ENCODE measurements around the gene FILIP1L. TPM values are rescaled to one million over a fixed set of nuclear protein-coding genes. Genes with fewer than 3 reads are reported as not detected.

FILIP1L gene
- total and polyA plus RNA-seq, 8 donors: 10.6 to 98.4 (median 57.0) TPM

GRCh38 chr3:100131241-100131640 is 16.9 kb upstream of the FILIP1L start:
- Histone ChIP-seq H3K4me3 (no peak overlapping the region), H3K36me3 (no peaks in the 10 kb centered on the region), H3K4me1 (no peaks in the 10 kb centered on the region), H3K27me3 (no peaks in the 10 kb centered on the region), H3K9me3 (no peaks in the 10 kb centered on the region), H3K27ac (no peak overlapping the region)
- no peak for DNase-seq
- 83 to 97% (median 88%) methylated on average over 6 of the region's 6 CpGs for WGBS, 5 donors
- intact Hi-C loops (cut with DNase I; ENCODE audit: low total_unique reads): no loop called here
- TF ChIP-seq POLR2AphosphoS5 (IDR thresholded peaks at IDR 0.05): no peak
- no peak for TF ChIP-seq EP300 (IDR thresholded peaks at IDR 0.05)
- no peak for TF ChIP-seq CTCF (IDR thresholded peaks at IDR 0.05)
- no peak for TF ChIP-seq POLR2A (IDR thresholded peaks at IDR 0.05)

- no peak for DNase-seq
- 88 to 100% (median 89%) methylated on average over 1 of the region's 1 CpG for WGBS, 5 donors
- Histone ChIP-seq H3K4me1 (no peaks in the 10 kb centered on the region), H3K9me3 (no peaks in the 10 kb centered on the region), H3K27ac (no peak overlapping the region), H3K27me3 (no peaks in the 10 kb centered on the region), H3K4me3 (no peak overlapping the region), H3K36me3 (no peaks in the 10 kb centered on the region)
- intact Hi-C loops (cut with DNase I; ENCODE audit: low total_unique reads): no loop called here
- TF ChIP-seq EP300 (IDR thresholded peaks at IDR 0.05) (no peak), CTCF (IDR thresholded peaks at IDR 0.05) (no peak), POLR2AphosphoS5 (IDR thresholded peaks at IDR 0.05) (no peak), POLR2A (IDR thresholded peaks at IDR 0.05) (no peak)
Measured at GRCh38 chr3:100129941-100130340, 15.6 kb upstream of the FILIP1L start.

- H3K9me3 ChIP-seq: no peaks in the 10 kb centered on the region
- no peaks in the 10 kb centered on the region for H3K36me3 ChIP-seq
- no peak overlapping the region for H3K27ac ChIP-seq
- intact Hi-C loops (cut with DNase I; ENCODE audit: low total_unique reads): no loop called here
- WGBS, 5 donors: 85 to 94% (median 90%) methylated on average over 5 of the region's 5 CpGs
- H3K4me3 ChIP-seq: no peak overlapping the region
- no peak for DNase-seq
- TF ChIP-seq EP300 (IDR thresholded peaks at IDR 0.05) (no peak), POLR2A (IDR thresholded peaks at IDR 0.05) (no peak), CTCF (IDR thresholded peaks at IDR 0.05) (no peak), POLR2AphosphoS5 (IDR thresholded peaks at IDR 0.05) (no peak)
- no peaks in the 10 kb centered on the region for H3K27me3 ChIP-seq
- no peaks in the 10 kb centered on the region for H3K4me1 ChIP-seq
Measured at GRCh38 chr3:100128565-100128964, 14.3 kb upstream of the FILIP1L start.

GRCh38 chr3:100127792-100128191 is 13.5 kb upstream of the FILIP1L start:
- TF ChIP-seq POLR2A (IDR thresholded peaks at IDR 0.05) (no peak), EP300 (IDR thresholded peaks at IDR 0.05) (no peak), POLR2AphosphoS5 (IDR thresholded peaks at IDR 0.05) (no peak), CTCF (IDR thresholded peaks at IDR 0.05) (no peak)
- no peak for DNase-seq
- H3K36me3 ChIP-seq: no peaks in the 10 kb centered on the region
- H3K4me1 ChIP-seq: no peaks in the 10 kb centered on the region
- H3K27me3 ChIP-seq: no peaks in the 10 kb centered on the region
- 55 to 90% (median 84%) methylated on average over 2 of the region's 2 CpGs for WGBS, 5 donors
- intact Hi-C loops (cut with DNase I; ENCODE audit: low total_unique reads): no loop called here
- no peak overlapping the region for H3K27ac ChIP-seq
- no peaks in the 10 kb centered on the region for H3K9me3 ChIP-seq
- no peak overlapping the region for H3K4me3 ChIP-seq

Measured in stomach (tissue), 9 donors.